NCI-H345 treated with DMSO at 0.1 percent for 48 hours (cell line): ENCODE measurements around the gene RPRD1A.
"Not testable (repeated sequence)": the region's sequence is repeated elsewhere in the genome, so short reads cannot be mapped to it uniquely, and the experiment has no call there.

Source experiments
- DNase-seq: peaks from one replicate; lab custom pipeline; 2025; ENCODE audit not compliant: unreplicated experiment; lab: John Stamatoyannopoulos, UW

The RPRD1A gene

DNA sequence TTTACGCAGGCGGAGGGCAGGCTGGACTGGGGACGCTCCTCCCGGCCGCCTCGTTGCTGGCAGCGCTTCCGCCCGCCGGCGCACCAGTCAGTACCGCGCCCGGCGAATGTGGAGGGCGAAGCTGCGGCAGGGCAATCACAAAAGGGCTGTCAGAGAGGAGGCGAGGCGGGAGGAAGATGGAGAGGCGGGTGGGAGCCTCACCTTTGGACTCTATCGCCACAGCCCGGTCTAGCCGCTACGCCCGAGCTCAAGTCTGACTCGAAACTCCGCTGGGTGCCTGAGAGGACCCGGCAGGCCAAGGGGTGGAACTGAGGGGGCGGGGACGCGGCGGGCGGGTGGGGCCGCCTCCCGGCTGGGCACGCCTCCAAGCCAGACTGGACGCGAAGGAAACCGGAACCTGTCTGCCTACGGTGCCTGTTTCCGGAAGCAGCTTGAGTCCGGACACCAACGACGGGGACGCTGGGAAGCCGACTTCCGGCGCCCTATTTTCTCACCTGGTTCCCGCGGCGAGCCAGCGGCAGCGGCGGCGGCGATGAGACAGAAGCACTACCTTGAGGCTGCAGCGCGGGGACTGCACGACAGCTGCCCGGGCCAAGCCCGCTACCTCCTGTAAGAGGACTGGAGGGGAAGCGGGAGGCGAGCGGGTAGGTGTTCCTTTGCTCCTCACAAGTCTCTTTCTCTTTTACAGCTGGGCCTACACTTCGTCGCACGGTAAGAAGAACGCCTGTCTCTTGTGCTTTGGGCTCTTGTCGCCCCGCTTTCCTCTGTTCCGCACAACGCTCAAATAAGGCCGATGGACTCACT lies 95.0 kb downstream of the RPRD1A start, which contains the start of gene RMP24:
TSS of gene RMP24 (plus strand) at position 483 of the 804 bp plus-strand sequence.
- peak; percentile 85 for DNase-seq

DNA sequence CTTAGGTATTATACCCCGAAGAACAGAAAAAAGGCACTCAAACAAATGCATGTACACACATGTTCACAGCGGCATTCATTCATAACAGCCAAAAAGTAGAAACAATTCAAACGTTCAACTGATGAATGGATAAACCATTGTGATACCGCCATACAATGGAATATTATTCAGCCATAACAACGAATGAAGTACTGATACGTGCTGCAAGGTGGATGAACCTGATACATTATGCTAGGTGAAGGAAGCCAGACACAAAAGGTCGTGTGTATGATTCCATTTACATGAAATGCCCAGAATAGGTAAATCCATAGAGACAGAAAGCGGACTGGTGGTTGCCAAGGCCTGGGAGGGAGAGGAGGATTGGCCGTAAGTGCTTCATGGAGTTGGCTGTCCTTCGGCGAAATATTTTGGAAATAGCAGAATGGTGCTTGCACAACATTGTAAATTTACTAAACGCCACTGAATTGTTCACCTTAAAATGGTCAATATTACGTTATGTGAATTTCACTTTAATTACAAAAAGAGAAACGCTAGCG lies 95.6 kb downstream of the RPRD1A start:
- DNase-seq = peak; percentile 47

DNA sequence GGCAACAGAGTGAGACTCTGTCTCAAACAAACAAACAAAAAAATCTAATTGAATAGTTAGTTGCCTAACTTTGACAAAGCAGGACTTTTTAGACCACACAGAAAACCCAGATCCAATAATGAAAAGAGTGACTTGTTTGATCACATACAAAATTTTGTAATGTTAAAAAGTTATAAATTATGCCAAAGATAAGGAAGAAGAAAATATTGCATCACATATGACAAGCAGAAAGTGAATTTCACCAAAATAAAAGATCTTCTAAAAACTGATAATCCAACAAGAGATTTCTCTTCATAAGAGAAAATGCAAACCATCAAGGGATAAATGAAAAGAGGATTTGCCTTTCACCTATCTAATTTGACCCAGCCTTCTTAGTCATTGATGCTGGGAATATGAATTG lies 97.7 kb downstream of the RPRD1A start:
- DNase-seq = no peak

DNA sequence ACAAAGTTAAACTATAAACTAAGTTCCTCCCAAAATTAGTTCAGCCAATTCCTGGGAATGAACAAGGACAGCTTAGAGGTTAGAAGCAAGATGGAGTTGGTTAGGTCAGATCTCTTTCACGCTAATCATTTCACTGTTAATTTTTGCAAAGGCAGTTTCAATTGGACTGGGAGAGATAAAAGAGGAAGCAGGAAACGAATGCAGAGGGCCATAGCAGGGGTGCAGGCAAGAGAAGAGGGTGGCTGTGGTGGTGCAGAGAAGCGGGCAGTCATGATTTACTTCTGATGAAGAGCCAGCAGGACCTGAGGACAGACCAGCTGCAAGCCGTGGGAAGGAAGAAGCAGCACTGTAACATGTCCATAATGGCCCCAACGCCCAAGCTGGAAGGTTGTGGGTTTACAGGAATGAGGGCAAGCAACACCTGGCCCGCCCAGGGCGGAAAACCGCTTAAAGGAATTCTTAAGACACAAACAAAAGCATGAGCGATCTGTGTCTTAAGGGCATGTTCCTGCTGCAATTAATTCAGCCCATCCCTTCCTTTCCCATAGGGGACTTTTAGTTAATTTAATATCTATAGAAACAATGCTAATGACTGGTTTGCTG lies 99.0 kb downstream of the RPRD1A start:
- no peak for DNase-seq

DNA sequence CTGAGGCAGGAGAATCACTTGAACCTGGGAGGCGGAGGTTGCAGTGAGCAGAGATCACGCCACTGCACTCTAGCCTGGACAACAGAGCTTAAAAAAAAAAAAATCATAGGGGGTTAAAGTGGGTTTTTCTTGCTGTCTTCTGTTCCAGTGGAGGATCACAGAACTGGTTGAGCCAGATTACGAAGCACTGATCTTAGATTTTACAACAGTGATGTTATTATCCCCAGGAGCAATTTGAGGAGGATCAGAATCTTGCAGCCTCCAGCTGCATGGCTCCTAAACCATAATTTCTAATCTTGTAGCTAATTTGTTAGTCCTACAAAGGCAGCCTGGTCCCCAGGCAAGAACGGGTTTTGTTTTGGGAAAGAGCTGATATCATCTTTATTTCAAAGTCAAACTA lies 99.5 kb downstream of the RPRD1A start:
- not testable (repeated sequence) for DNase-seq

- no peak for DNase-seq
Observed at GRCh38 chr18:35964319-35964718, 103.0 kb downstream of the RPRD1A start.

DNA sequence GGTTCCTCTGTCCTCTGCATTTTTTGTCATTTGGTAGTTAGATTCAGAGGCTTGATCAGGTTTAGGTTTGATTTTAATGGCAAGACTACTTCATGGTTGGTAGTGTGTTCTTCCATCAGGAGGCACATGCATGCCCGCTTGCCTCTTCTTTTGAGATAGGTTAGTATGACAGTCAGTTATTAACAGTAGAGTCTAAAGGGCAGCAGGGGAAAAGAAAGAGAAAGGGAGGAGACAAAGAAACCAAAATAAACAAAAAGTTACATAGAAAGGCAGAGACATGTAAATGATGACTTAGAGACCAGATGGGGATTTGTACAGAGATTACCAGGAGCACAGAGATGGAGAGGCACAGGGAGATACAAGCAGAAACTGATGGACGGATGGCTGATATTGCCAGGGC lies 105.0 kb downstream of the RPRD1A start:
- no peak for DNase-seq

GRCh38 chr18:35956226-35956625 lies 111.1 kb downstream of the RPRD1A start:
- DNase-seq = no peak

DNA sequence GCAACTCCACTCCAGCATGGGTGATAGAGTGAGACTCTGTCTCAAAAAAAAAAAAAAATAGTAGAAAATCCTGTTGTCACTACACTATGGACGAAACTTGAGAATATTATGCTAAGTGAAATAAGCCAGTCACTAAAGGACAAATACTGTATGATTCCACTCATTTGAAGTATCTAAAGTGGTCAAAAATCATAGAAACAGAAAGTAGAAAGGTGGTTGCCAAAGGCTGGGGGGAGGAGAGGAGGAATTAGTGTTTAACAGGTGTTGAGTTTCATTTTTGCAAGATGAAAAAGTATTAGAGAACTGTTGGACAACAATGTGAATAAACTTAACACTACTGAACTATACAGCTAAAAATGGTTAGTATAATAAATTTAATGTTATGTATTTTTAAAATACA lies 113.7 kb downstream of the RPRD1A start:
- DNase-seq = no peak

- DNase-seq = no peak
Observed at GRCh38 chr18:35950628-35950982, 116.8 kb downstream of the RPRD1A start.

GRCh38 chr18:35949903-35950627 lies 117.3 kb downstream of the RPRD1A start:
- peak; percentile 56 for DNase-seq

DNA sequence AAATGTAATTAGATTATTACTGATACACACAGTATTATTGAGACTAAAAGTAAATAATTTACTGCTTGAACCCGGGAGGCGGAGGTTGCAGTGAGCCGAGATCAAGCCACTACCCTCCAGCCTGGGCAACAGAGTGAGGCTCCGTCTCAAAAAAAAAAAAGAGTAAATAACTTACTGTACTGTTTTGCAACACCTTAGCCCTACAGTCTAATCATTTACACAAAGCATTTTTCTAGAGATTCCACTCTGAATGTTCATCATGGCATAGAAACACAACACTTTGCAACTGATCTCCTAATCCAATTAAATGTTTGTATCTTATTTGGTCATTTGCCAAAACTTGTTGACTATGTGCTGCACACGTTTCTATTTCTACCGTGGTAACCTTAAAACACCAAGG lies 118.3 kb downstream of the RPRD1A start:
- DNase-seq = no peak

DNA sequence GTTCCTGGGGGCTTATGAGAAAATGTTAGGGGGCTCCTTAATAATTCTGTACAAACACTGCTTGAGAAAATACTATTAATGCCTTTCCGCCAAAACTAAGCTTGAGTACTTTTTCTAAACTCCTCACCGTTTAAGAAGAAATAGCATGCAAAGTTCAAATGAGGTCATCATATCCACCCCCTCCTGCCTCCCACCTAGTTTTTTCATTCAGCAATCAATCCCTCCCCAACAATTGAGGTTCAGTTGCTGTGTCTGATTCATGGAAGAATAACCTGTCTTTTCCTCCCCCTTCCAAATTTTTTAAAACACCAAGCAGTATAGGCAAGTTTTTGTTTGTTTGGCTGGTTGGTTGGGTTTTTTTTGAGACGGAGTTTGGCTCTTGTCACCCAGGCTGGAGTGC lies 119.3 kb downstream of the RPRD1A start:
- no peak for DNase-seq

- DNase-seq = no peak
Observed at GRCh38 chr18:35942661-35943060, 124.7 kb downstream of the RPRD1A start.

GRCh38 chr18:35942133-35942532 lies 125.2 kb downstream of the RPRD1A start:
- no peak for DNase-seq

DNA sequence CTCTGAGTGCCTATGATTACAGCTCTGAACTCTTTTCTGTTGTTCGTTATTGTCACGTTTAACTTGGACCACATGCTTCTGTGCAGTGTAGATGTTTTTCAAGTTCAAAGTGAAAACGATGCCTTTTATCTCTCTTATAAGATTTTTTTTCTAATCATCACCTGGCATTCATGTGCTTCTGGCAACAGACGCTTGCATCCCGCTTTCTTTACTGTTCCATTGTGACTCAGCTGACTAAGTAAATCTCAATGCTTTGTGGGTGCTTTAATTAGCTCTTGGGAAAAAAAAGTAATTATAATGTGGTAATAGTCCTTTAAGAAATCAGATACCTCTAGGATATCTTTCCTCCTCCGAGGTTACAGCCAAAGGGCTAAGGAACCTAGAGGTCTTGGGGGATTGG lies 126.1 kb downstream of the RPRD1A start:
- DNase-seq = no peak
